K562 (cell line): ENCODE data around the gene ARID4B. TPM values are rescaled to one million over a fixed set of nuclear protein-coding genes. Genes with fewer than 3 reads are reported as not detected.
A peak's percentile ranks its signal among the peaks of the same experiment; 100 is the strongest.

Experiments used
- ATF1 ChIP-seq, 2 experiments: fragments of 450-650 bp in 1 of 2; IDR thresholded peaks; 2 replicates each; pipeline ENCODE4 v1.6.1; 2016; ENCODE audit warnings: missing compliant biosample characterization in 1 of 2, missing genetic modification characterization in 1 of 2
- CEBPB ChIP-seq: fragments of 450-650 bp; IDR thresholded peaks from 2 replicates; pipeline ENCODE4 v1.6.1; 2016; ENCODE audit warnings: missing genetic modification characterization, missing compliant biosample characterization
- CSDE1 ChIP-seq, 2 experiments: fragments of 450-650 bp; IDR thresholded peaks; 2 replicates each; pipeline ENCODE4 v1.6.1; 2016; ENCODE audit warnings: mild to moderate bottlenecking in 1 of 2
- ELF1 ChIP-seq: fragments of 200-800 bp; sonication (Bioruptor generic); IDR thresholded peaks from 2 replicates; pipeline ENCODE4 v1.6.1; 2016; ENCODE audit warnings: missing genetic modification characterization, missing compliant biosample characterization
- ELF4 ChIP-seq: fragments of 450-650 bp; formaldehyde crosslinking; IDR thresholded peaks from 2 replicates; pipeline ENCODE4 v1.4.0; 2022; ENCODE audit warnings: missing genetic modification characterization
- KLF13 ChIP-seq: fragments of 450-650 bp; IDR thresholded peaks from 2 replicates; pipeline ENCODE4 v1.6.1; 2016; ENCODE audit warnings: missing genetic modification characterization, low read depth, mild to moderate bottlenecking, missing compliant biosample characterization, moderate library complexity, borderline replicate concordance
- LARP7 ChIP-seq: fragments of 450-650 bp; IDR thresholded peaks from 2 replicates; pipeline ENCODE4 v1.6.1; 2016
- MAZ ChIP-seq, 2 experiments: fragments of 450-650 bp in 1 of 2; sonication (generic) in 1 of 2; formaldehyde crosslinking; IDR thresholded peaks in 1 of 2; conservative IDR thresholded peaks in 1 of 2; 2 replicates each; pipeline versions ENCODE4 v1.4.0 to v1.5.0; 2020; ENCODE audit warnings: mild to moderate bottlenecking in 1 of 2, missing genetic modification reagents in 1 of 2
- PHF8 ChIP-seq: fragments of 200-600 bp; sonication (generic); IDR thresholded peaks from 2 replicates; pipeline ENCODE4 v1.6.1; 2012; ENCODE audit warnings: mixed run types, mild to moderate bottlenecking, inconsistent platforms, low read length, moderate library complexity, borderline replicate concordance
- POLR3A ChIP-seq: IDR thresholded peaks from 2 replicates; pipeline ENCODE4 v1.6.1; 2011; ENCODE audit warnings: borderline replicate concordance, mild to moderate bottlenecking, moderate library complexity; ENCODE audit not compliant: insufficient read length, insufficient read depth; ENCODE audit errors: extremely low read depth
- SIX5 ChIP-seq, 2 experiments: IDR thresholded peaks; 2 replicates each; pipeline ENCODE4 v1.6.1; 2011; ENCODE audit warnings: low read length in 2 of 2, borderline replicate concordance in 1 of 2, low read depth in 1 of 2, mild to moderate bottlenecking in 1 of 2, moderate library complexity in 1 of 2; ENCODE audit not compliant: insufficient read depth in 1 of 2
- SMARCE1 ChIP-seq: fragments of 450-650 bp; IDR thresholded peaks from 2 replicates; pipeline ENCODE4 v1.7.1; 2016; ENCODE audit warnings: mild to moderate bottlenecking
- SRSF9 ChIP-seq: fragments of 200-400 bp; formaldehyde crosslinking; IDR thresholded peaks from 2 replicates; pipeline ENCODE4 v1.6.1; 2017; ENCODE audit warnings: low read depth, low read length, borderline replicate concordance
- STAT5B ChIP-seq: fragments of 250-450 bp; sonication (Bioruptor Pico); IDR thresholded peaks from 2 replicates; pipeline ENCODE4 v1.8.0; 2021; ENCODE audit warnings: mild to moderate bottlenecking, inconsistent platforms
- ZNF217 ChIP-seq: sonication (generic); formaldehyde crosslinking; IDR thresholded peaks from 2 replicates; pipeline ENCODE4 v1.8.0; 2022; ENCODE audit warnings: mild to moderate bottlenecking, missing genetic modification reagents
- ZNF699 ChIP-seq: fragments of 250-450 bp; sonication (Bioruptor Pico); IDR thresholded peaks from 2 replicates; pipeline ENCODE4 v1.8.0; 2021; ENCODE audit warnings: mild to moderate bottlenecking, moderate library complexity; ENCODE audit not compliant: insufficient replicate concordance
- polyA plus RNA-seq, 8 experiments: library from polyadenylated mRNA; depleted of rRNA in 4 of 8; stranded (reverse) in 5 of 8; unstranded in 3 of 8; fragments of >200 nt; fragmentation: Nextera tagmentation in 2 of 8; fragmentation: Illumina TruSeq in 1 of 8; extraction: Ambion mirVana in 2 of 8; extraction: Trizol in 1 of 8; gene quantifications; 2 replicates each; pipeline versions ENCODE4 v1.2.1 to v1.2.3, GENCODE V29; 2011 to 2014; ENCODE audit warnings: inconsistent platforms in 1 of 8, missing spikeins in 1 of 8
- total RNA-seq, 7 experiments: library from RNA; depleted of rRNA in 6 of 7; stranded (reverse); fragments of >200 nt in 6 of 7; fragmentation: Illumina TruSeq in 2 of 7; extraction: Trizol in 2 of 7; gene quantifications; 2 replicates each; pipeline versions ENCODE4 v1.2.1 to v1.2.3, GENCODE V29; 2011 to 2021; ENCODE audit warnings: low replicate concordance in 1 of 7
- TF ChIP-seq, protein P1 (sequence below): fragments of 250-450 bp; sonication (Bioruptor Pico); IDR thresholded peaks from 2 replicates; pipeline ENCODE4 v1.8.0; 2021; ENCODE audit warnings: borderline replicate concordance, mild to moderate bottlenecking, moderate library complexity; ENCODE audit not compliant: poor library complexity, severe bottlenecking
- TF ChIP-seq, protein P2 (sequence below): sonication (generic); formaldehyde crosslinking; IDR thresholded peaks from 2 replicates; pipeline ENCODE4 v1.8.0; 2023; ENCODE audit warnings: mild to moderate bottlenecking, missing genetic modification reagents
- TF ChIP-seq, protein P3 (sequence below): sonication (generic); formaldehyde crosslinking; IDR thresholded peaks from 2 replicates; pipeline ENCODE4 v1.8.1; 2023; ENCODE audit warnings: mild to moderate bottlenecking, missing genetic modification reagents

ARID4B gene
- total and polyA plus RNA-seq, 9 of the 15 experiments (the other 6 are each of a cell fraction or from before 2014, with no cell fraction given), result 8.4 to 38.9 (median 18.5) TPM

DNA sequence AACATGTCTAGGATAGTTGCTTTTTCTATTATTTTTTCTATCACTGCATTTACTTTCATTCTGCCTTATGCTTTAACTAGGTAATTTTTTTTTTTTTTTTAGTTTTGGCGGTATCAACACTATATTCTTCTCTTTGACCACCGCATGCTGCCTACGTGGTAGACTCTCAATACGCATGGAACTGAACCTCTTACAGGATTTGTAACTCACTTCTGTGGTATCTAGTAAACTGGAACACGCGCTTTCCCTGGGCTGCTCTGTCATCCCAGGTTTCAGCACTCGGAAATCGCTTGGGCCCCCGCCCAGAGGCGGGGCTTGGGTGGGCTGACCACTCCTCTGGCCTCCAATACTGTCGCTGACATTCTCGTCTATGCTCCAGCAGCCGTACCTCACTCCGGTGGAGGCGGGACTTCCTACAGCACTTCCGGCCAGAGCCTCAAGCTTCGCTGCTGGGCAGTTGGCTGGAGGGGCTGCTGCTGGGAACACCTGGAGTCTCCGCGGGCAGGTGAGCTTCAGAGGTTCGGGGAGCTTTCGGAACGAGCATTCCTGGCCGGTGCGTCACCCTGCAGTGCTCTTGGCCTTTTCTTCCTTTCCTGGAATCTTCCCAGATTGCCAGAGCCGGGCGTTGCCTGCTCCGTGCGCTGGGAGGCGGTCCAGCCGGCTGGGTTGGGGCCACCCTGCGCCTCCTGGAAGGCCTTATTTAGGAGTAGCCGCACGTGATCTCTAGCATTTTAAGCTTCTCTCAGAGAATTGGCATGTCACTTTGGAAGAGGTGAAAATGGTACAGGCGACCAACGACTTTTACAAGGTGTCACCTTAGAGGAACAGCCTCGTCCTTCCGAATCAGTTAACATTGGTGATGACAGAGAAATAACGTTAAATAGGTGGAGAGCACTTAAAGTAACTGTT, 39.3 kb upstream of the ARID4B start, which contains the start of gene TBCE (continued):
- no peak for TF ChIP-seq SIX5 (IDR thresholded peaks at IDR 0.05; ENCODE audit: borderline replicate concordance in 1 of 2, insufficient read depth in 1 of 2, low read depth in 1 of 2, low read length in 2 of 2)
- TF ChIP-seq ATF1 (CRISPR knock-in tag; IDR thresholded peaks at IDR 0.05), result no peak
- TF ChIP-seq ATF1 (tag; IDR thresholded peaks at IDR 0.05), result peak; percentile 75
- no peak for TF ChIP-seq LARP7
- TF ChIP-seq, protein P1, sequence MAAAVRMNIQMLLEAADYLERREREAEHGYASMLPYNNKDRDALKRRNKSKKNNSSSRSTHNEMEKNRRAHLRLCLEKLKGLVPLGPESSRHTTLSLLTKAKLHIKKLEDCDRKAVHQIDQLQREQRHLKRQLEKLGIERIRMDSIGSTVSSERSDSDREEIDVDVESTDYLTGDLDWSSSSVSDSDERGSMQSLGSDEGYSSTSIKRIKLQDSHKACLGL (CRISPR knock-in tag), result peak; percentile 53
- no peak for TF ChIP-seq ZNF217 (CRISPR knock-in tag)
- no peak for TF ChIP-seq CEBPB (tag)
- TF ChIP-seq SRSF9, result no peak
- TF ChIP-seq, protein P2, sequence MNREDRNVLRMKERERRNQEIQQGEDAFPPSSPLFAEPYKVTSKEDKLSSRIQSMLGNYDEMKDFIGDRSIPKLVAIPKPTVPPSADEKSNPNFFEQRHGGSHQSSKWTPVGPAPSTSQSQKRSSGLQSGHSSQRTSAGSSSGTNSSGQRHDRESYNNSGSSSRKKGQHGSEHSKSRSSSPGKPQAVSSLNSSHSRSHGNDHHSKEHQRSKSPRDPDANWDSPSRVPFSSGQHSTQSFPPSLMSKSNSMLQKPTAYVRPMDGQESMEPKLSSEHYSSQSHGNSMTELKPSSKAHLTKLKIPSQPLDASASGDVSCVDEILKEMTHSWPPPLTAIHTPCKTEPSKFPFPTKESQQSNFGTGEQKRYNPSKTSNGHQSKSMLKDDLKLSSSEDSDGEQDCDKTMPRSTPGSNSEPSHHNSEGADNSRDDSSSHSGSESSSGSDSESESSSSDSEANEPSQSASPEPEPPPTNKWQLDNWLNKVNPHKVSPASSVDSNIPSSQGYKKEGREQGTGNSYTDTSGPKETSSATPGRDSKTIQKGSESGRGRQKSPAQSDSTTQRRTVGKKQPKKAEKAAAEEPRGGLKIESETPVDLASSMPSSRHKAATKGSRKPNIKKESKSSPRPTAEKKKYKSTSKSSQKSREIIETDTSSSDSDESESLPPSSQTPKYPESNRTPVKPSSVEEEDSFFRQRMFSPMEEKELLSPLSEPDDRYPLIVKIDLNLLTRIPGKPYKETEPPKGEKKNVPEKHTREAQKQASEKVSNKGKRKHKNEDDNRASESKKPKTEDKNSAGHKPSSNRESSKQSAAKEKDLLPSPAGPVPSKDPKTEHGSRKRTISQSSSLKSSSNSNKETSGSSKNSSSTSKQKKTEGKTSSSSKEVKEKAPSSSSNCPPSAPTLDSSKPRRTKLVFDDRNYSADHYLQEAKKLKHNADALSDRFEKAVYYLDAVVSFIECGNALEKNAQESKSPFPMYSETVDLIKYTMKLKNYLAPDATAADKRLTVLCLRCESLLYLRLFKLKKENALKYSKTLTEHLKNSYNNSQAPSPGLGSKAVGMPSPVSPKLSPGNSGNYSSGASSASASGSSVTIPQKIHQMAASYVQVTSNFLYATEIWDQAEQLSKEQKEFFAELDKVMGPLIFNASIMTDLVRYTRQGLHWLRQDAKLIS (CRISPR knock-in tag), result peak; percentile 95
- peak; percentile 30 for TF ChIP-seq SMARCE1
- no peak for TF ChIP-seq STAT5B (CRISPR knock-in tag)
- peak; percentile 87 to 93 for TF ChIP-seq MAZ (CRISPR knock-in tag; conservative IDR thresholded peaks at IDR 0.05 in 1 of 2, IDR thresholded peaks at IDR 0.05 in 1 of 2)
- TF ChIP-seq, protein P3, sequence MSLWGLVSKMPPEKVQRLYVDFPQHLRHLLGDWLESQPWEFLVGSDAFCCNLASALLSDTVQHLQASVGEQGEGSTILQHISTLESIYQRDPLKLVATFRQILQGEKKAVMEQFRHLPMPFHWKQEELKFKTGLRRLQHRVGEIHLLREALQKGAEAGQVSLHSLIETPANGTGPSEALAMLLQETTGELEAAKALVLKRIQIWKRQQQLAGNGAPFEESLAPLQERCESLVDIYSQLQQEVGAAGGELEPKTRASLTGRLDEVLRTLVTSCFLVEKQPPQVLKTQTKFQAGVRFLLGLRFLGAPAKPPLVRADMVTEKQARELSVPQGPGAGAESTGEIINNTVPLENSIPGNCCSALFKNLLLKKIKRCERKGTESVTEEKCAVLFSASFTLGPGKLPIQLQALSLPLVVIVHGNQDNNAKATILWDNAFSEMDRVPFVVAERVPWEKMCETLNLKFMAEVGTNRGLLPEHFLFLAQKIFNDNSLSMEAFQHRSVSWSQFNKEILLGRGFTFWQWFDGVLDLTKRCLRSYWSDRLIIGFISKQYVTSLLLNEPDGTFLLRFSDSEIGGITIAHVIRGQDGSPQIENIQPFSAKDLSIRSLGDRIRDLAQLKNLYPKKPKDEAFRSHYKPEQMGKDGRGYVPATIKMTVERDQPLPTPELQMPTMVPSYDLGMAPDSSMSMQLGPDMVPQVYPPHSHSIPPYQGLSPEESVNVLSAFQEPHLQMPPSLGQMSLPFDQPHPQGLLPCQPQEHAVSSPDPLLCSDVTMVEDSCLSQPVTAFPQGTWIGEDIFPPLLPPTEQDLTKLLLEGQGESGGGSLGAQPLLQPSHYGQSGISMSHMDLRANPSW (CRISPR knock-in tag), result no peak
- no peak for TF ChIP-seq CSDE1 (IDR thresholded peaks at IDR 0.05)
- TF ChIP-seq PHF8, result peak; percentile 99
- 0 out of 2 replicates have a peak, but pooled peaks have one; percentile 13 for TF ChIP-seq ELF1
- peak; percentile 78; the same call in 1 of the 2 replicates for TF ChIP-seq ELF4 (CRISPR knock-in tag)
- no peak for TF ChIP-seq POLR3A
- TF ChIP-seq ZNF699 (CRISPR knock-in tag), result no peak
- no peak for TF ChIP-seq KLF13 (tag)
